Measurements from ENCODE around the gene CCR8. TPM values are rescaled to one million over a fixed set of nuclear protein-coding genes. Genes with fewer than 3 reads are reported as not detected.

CCR8 gene
- total and polyA plus RNA-seq, 12 donors: not detected

DNA sequence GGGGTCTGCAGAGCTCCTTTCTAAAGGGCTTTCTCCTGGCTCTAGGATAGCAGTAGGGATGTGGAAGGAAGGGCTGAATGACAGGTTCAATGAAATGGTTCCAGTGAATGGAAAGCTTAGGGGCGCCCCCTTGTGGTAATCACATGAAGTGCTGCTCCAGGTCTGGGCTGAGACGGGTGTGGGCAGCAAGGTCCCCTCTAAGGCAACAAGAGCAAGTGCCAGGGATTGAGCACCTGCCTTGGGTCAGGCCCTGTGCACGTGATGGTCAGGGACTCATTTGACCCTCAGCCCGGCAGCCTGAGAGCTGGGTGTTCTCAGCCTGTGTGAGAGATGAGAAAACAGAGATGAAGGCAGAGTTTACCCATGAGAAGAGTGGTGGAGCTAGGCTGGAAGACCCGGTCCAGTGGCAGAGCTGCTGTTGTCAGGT lies 37.6 kb upstream of the CCR8 start:
- Histone ChIP-seq H3K36me3 (no peaks in the 10 kb centered on the region), H3K4me3 (no peak overlapping the region), H3K27me3 (no peaks in the 10 kb centered on the region), H3K27ac (no peak overlapping the region), H3K9me3 (no peaks in the 10 kb centered on the region), H3K4me1 (peaks cover 0 to 3% (median 0%) of the 10 kb centered on the region in 9 donors)
- 18 to 19% methylated on average over 5 of the region's 5 CpGs for WGBS, 2 donors
- DNase-seq: peak; percentile 62 to 69
- peak; percentile 48 to 69 (median 58) for ATAC-seq
- intact Hi-C loops (cut with DNase I): loop anchor here in 5 of 10 donors (5.0 kb wide), 4 partner anchors 85 to 190 kb away; partner anchors contain the start of genes GORASP1 (in 1 of the 5) and TTC21A (in 1 of the 5)
- TF ChIP-seq, protein P1, sequence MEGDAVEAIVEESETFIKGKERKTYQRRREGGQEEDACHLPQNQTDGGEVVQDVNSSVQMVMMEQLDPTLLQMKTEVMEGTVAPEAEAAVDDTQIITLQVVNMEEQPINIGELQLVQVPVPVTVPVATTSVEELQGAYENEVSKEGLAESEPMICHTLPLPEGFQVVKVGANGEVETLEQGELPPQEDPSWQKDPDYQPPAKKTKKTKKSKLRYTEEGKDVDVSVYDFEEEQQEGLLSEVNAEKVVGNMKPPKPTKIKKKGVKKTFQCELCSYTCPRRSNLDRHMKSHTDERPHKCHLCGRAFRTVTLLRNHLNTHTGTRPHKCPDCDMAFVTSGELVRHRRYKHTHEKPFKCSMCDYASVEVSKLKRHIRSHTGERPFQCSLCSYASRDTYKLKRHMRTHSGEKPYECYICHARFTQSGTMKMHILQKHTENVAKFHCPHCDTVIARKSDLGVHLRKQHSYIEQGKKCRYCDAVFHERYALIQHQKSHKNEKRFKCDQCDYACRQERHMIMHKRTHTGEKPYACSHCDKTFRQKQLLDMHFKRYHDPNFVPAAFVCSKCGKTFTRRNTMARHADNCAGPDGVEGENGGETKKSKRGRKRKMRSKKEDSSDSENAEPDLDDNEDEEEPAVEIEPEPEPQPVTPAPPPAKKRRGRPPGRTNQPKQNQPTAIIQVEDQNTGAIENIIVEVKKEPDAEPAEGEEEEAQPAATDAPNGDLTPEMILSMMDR (IDR thresholded peaks at IDR 0.05): peak; percentile 83 to 96 (median 94)

DNA sequence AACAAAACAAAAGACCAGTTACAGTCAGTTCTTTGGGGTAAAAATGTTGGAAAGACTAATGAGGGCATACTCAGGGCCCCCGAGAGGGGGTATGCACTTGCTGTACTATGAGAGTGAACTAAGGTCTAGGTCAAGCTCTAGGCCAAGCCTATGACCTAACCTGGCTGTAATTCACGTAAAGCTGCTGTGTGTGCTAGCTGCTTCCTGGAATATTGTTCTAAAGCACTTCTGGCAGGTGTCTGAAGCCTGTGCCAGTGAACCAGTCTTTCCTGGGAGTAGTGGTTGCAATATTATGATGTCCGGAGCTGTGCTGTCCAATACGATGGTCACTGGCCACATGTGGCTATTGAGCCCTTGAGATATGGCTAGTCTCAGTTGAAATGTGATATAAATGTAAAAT lies 36.5 kb upstream of the CCR8 start:
- no peak overlapping the region for H3K27ac ChIP-seq
- H3K27me3 ChIP-seq: no peaks in the 10 kb centered on the region
- H3K4me1 ChIP-seq: peaks cover 0 to 3% (median 0%) of the 10 kb centered on the region in 9 donors
- H3K4me3 ChIP-seq: no peak overlapping the region
- no peaks in the 10 kb centered on the region for H3K9me3 ChIP-seq
- DNase-seq (no peak), ATAC-seq (no peak)
- TF ChIP-seq, protein P1 (IDR thresholded peaks at IDR 0.05): no peak
- no peaks in the 10 kb centered on the region for H3K36me3 ChIP-seq
- intact Hi-C loops (cut with DNase I): loop anchor here in 5 of 10 donors (5.0 kb wide), 4 partner anchors 86 to 191 kb away; partner anchors contain the start of genes GORASP1 (in 1 of the 5) and TTC21A (in 1 of the 5)
- WGBS, 2 donors: 75 to 85% methylated on average over 4 of the region's 4 CpGs

DNA sequence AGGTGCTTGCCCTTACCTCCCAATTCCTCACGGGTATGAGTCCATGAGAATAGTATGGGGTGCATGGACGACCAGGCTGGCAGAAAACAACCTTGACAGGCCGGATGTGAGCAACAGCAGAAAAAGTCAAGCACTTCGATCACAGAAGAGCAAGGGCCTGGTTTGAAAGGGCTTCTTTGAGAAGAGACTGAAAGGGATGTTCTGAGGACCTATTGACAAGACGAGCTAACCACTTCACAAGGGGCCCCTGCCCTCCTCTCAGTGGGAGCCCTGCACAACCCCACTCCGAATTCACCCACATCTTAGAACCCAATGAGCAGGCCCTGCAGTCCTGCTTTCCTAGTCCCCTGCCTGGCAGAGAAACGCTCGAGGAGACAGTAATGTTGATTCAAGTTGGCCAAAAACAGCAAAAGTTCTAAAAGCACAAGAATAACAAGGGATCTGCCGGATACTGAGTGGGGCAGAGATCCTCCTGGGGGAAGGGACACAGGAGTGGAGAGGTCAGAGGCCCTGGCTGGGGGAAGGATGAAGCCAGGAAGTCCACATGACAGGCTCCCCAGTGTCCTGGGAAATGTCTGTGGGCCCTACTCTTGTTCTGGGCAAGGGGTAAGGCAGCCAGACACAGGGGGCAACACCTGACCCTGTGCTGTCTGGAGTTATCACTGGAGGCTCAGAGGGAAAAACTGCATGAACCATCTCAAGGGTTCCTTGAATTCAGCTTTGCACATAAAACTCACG lies 34.9 kb upstream of the CCR8 start:
- peak in 3 of 8 donors; percentile 19 to 46 (median 27) for ATAC-seq
- 69 to 76% methylated on average over 10 of the region's 10 CpGs for WGBS, 2 donors
- intact Hi-C loops (cut with DNase I): loop anchor here in 5 of 10 donors (5.0 kb wide), 4 partner anchors 87 to 192 kb away; partner anchors contain the start of genes GORASP1 (in 1 of the 5) and TTC21A (in 1 of the 5)

DNA sequence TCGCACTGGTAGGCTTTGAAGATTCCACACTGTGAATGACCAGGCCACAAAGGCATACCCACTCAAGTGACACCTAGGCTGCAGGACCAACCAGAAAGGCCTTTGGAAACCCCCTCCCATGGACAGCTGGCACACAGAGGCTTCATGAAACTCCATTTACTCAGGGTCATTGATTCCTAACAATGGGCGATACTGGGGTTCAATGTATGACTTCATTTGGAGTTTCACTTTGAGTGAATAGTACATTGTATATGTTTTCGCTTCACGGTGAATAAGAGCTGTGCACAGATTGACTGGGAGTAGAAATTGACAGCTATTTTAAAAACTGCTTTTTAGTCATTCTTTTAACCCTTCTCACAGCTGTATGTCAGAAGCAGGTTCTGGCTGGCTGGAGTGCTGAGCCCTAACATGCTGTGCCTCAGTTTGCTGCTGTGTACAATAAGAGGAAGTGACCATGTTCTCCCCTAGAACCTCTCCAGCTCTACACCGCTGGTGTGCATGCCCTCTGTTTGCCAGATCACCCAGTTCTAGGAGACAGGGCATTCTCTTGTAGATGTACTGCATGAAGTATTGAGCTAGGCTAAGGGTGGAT lies 34.2 kb upstream of the CCR8 start:
- WGBS, 2 donors: 86 to 92% methylated on average over 5 of the region's 5 CpGs
- ATAC-seq (no peak), DNase-seq (no peak)
- Histone ChIP-seq H3K27ac (no peak overlapping the region), H3K36me3 (no peaks in the 10 kb centered on the region), H3K4me3 (no peak overlapping the region), H3K27me3 (no peaks in the 10 kb centered on the region), H3K4me1 (no peaks in the 10 kb centered on the region), H3K9me3 (peaks cover 0 to 22% (median 6%) of the 10 kb centered on the region in 11 donors)
- TF ChIP-seq, protein P1 (IDR thresholded peaks at IDR 0.05): no peak
- intact Hi-C loops (cut with DNase I): no loop called here

More for the DNA sequence above, 34.9 kb upstream of the CCR8 start:
- DNase-seq: no peak
- TF ChIP-seq, protein P1 (IDR thresholded peaks at IDR 0.05): no peak
- no peaks in the 10 kb centered on the region for H3K27me3 ChIP-seq
- no peaks in the 10 kb centered on the region for H3K4me1 ChIP-seq
- H3K27ac ChIP-seq: no peak overlapping the region
- H3K9me3 ChIP-seq: peaks cover 0 to 15% (median 6%) of the 10 kb centered on the region in 11 donors
- H3K4me3 ChIP-seq: no peak overlapping the region
- H3K36me3 ChIP-seq: no peaks in the 10 kb centered on the region

All from heart right ventricle (tissue), 16 donors.